GM13976 (cell line): ENCODE measurements around the gene ADCY2.

Source experiments
- DNase-seq: peaks from one replicate; pipeline ENCODE4 v3.0.0; 2012; ENCODE audit warnings: low spot score
- in situ Hi-C: fragments of 300-500 bp; cut with MboI; formaldehyde crosslinking; loops from one replicate; pipeline ENCODE4 v1.12.0; 2022; ENCODE audit warnings: low sequenced_read_pairs, mixed read lengths, inconsistent platforms; ENCODE audit not compliant: unreplicated experiment
- TF ChIP-seq, protein P1 (sequence below): IDR thresholded peaks from 2 replicates; pipeline ENCODE4 v1.5.1; 2012; ENCODE audit warnings: borderline replicate concordance, mild to moderate bottlenecking; ENCODE audit not compliant: insufficient read depth; ENCODE audit errors: extremely low read depth, missing control alignments, control extremely low read depth

The ADCY2 gene

DNA sequence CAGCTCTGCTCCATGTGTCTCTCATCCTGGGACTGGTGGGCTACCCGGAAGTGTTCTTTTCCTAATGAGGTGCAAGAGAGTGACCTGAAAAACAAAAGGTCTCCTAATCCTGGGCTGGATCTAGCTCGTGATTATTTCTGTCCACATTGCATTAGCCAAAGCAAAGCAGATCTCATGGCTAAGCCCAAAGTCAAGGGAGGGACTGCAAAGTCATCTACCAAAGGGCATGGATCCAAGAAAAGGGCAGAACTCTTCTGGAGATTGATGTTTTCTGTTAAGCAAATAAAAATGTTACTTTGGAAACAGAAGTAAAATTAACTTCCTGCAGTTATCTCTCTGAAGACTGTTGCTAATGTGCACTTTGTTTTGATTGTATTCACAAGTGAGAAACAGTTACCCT is 229.8 kb downstream of the ADCY2 start:
- no peak for DNase-seq
- TF ChIP-seq, protein P1, sequence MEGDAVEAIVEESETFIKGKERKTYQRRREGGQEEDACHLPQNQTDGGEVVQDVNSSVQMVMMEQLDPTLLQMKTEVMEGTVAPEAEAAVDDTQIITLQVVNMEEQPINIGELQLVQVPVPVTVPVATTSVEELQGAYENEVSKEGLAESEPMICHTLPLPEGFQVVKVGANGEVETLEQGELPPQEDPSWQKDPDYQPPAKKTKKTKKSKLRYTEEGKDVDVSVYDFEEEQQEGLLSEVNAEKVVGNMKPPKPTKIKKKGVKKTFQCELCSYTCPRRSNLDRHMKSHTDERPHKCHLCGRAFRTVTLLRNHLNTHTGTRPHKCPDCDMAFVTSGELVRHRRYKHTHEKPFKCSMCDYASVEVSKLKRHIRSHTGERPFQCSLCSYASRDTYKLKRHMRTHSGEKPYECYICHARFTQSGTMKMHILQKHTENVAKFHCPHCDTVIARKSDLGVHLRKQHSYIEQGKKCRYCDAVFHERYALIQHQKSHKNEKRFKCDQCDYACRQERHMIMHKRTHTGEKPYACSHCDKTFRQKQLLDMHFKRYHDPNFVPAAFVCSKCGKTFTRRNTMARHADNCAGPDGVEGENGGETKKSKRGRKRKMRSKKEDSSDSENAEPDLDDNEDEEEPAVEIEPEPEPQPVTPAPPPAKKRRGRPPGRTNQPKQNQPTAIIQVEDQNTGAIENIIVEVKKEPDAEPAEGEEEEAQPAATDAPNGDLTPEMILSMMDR, result no peak
- in situ Hi-C loops, result no loop called here

DNA sequence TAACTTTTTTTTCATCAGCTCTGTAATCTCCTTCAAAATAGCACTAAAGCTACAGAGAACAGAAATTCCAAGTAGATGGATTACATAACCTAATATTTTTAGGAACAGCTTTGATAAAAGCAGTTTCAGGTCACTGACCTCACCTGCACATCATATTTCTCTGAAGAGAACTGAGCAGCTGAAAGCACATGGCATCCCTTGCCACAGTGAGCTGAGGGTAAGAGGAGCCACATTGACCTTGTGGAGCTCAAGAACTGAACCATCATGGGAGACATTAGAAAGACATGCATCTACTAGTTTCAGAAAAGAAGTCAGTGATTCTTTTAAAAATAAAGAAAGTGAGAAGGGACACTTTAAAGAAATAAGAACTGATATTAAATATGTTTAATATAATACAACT is 232.3 kb downstream of the ADCY2 start:
- in situ Hi-C loops, result no loop called here
- DNase-seq, result no peak
- TF ChIP-seq, protein P1, result no peak

GRCh38 chr5:7628820-7629219 is 232.9 kb downstream of the ADCY2 start:
- in situ Hi-C loops, result no loop called here
- TF ChIP-seq, protein P1, result no peak
- DNase-seq, result no peak

- no peak for DNase-seq
- in situ Hi-C loops, result no loop called here
- TF ChIP-seq, protein P1, result no peak
Measured at GRCh38 chr5:7629561-7629960, 233.6 kb downstream of the ADCY2 start.

- in situ Hi-C loops, result no loop called here
- no peak for DNase-seq
- TF ChIP-seq, protein P1, result no peak
Measured at GRCh38 chr5:7634837-7635236, 238.9 kb downstream of the ADCY2 start.

GRCh38 chr5:7638456-7638855 is 242.5 kb downstream of the ADCY2 start:
- TF ChIP-seq, protein P1, result no peak
- in situ Hi-C loops, result no loop called here
- DNase-seq, result no peak

DNA sequence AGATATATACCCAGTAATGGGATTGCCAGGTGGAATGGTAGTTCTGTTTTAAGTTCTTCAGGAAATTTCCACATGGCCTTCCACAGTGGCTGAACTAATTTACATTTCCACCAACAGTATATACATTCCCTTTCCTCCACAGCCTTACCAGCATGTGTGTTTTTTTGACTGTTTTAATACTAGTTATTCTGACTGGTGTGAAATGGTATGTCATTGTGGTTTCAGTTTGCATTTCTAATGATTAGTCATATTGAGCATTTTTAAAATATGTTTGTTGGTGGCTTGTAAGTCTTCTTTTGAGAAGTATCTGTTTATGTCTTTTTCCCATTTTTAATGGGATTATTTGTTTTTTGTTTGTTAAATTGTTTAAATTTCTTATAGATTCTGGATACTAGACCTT is 246.1 kb downstream of the ADCY2 start:
- in situ Hi-C loops, result no loop called here
- DNase-seq, result no peak
- TF ChIP-seq, protein P1, result no peak
